Eye (tissue), 1 donor: ENCODE data around the gene HINFP.
A peak's percentile ranks its signal among the peaks of the same experiment; 100 is the strongest.
"Not testable (repeated sequence)": the region's sequence is repeated elsewhere in the genome, so short reads cannot be mapped to it uniquely, and the experiment has no call there.

ENCODE experiments used
- DNase-seq: peaks from one replicate; pipeline ENCODE4 v3.0.0-alpha.2; 2015

Gene HINFP

DNA sequence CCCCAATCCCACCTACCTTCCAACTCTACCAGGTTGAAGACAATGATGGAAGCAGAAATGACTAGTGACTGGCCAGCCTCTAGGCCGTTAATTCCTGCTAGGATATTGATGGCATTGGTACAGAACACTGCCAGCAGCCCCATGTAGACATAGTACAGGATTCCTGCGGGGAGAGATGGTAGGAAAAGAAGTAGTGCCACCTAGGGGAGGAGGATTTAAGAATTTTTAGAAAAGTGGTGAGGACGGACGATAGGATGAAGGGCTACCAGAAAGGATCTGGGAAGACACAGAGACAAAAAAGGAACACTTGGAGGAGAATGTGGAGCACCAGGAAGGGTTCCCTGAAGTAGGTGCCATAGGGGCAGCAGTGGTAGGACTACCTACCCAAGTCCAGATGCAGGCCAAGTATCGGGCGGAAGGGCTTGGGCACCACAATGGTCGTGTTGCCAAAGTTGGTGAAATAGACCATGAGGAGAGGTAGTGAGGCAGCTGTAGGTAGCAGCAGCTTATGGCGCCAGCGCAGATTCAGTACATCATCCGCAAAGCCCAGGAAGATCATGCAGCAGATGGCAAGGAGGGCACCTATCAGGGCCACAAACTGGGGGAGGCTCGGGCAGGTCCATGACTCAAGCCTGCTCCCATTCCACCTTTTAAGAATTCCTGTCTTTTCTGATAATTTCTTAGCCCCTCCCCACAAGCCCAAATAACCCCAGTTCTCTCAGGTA, 21.0 kb upstream of the HINFP start:
- peak; percentile 36 for DNase-seq

- no peak for DNase-seq
These were observed 20.2 kb upstream of the HINFP start for GRCh38 chr11:119100994-119101758.

GRCh38 chr11:119101759-119102423, 19.5 kb upstream of the HINFP start, which contains the start of gene DPAGT1:
TSS of gene DPAGT1 (minus strand) at chr11:119101853. CDS start at chr11:119101655, 198 bp downstream.
- peak; percentile 98 for DNase-seq

DNA sequence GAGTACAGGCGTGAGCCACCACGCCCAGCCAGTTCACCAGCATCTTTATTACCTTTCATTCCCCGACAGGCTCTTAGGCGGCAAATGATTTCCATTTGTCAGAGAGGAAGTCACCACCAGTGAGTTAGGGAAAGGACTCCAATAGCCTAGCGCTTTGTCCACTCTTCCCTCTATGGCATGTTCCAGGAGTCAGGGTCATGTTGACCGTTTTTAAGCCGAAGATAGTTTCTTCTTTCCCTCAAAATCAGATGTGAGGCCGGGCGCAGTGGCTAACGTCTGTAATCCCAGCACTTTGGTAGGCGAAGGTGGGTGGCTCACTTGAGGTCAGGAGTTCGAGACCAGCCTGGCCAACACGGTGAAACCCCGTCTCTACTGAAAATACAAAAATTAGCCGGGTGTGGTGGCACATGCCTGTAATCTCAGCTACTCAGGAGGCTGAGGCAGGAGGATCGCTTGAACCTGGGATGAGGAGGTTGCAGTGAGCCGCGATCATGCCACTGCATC, 18.2 kb upstream of the HINFP start:
- DNase-seq = not testable (repeated sequence)

- DNase-seq = peak; percentile 20
These were observed 17.6 kb upstream of the HINFP start for GRCh38 chr11:119103793-119104192.

GRCh38 chr11:119106564-119107537, 14.5 kb upstream of the HINFP start, which contains the start of gene C2CD2L:
TSS of gene C2CD2L (plus strand) at chr11:119107344. CDS start at chr11:119107742, 398 bp downstream.
- DNase-seq = peak; percentile 93

GRCh38 chr11:119107538-119108145, 13.7 kb upstream of the HINFP start:
- no peak for DNase-seq

- peak; percentile 60 for DNase-seq
These were observed 13.1 kb upstream of the HINFP start for GRCh38 chr11:119108146-119108856.

- no peak for DNase-seq
These were observed 12.5 kb upstream of the HINFP start for GRCh38 chr11:119108857-119109221.

- no peak for DNase-seq
These were observed 11.5 kb upstream of the HINFP start for GRCh38 chr11:119109843-119110242.

DNA sequence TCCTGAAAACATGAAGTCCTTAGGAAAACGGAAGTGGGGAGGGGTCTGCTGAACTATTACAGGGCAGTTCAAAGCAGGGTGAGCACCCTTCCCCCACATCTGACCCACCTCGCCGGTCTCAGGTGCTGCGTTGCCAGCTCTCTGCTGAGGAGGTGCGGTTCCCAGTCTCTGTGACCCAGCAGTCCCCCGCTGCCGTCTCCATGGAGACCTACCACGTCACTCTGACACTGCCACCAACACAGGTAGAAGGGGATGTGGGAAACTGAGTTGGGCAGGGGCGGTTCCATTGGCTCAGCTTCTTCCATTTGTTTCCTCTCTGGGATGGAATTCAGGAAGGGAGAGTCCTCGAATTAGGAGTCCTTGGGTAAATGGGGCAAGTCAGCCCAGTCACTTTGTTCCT, 10.9 kb upstream of the HINFP start:
- no peak for DNase-seq

GRCh38 chr11:119111361-119111925, 9.9 kb upstream of the HINFP start:
- no peak for DNase-seq

GRCh38 chr11:119112314-119113020, 8.9 kb upstream of the HINFP start:
- no peak for DNase-seq

- no peak for DNase-seq
These were observed 7.7 kb upstream of the HINFP start for GRCh38 chr11:119113716-119114115.

- no peak for DNase-seq
These were observed 7.0 kb upstream of the HINFP start for GRCh38 chr11:119114351-119114750.

GRCh38 chr11:119115484-119116234, 5.7 kb upstream of the HINFP start:
- DNase-seq = no peak

DNA sequence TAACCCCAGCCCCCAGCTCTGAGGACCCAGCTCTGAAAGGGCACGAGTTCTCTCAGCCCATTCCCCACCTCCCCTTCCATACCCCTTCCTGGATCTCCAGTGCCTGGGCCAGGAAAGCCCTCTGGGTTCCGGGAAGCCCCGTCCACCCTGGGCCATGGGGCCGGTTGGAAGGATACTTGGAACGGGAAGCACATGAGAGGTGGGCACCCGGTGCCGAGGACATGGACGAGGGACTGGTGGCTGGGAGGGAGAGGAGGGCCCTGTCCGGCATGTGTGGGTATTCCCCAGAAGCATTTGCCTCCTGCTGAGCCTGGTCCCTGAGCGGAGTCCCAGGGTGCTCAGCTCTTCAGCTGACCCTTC, 5.2 kb upstream of the HINFP start:
- DNase-seq = no peak

DNA sequence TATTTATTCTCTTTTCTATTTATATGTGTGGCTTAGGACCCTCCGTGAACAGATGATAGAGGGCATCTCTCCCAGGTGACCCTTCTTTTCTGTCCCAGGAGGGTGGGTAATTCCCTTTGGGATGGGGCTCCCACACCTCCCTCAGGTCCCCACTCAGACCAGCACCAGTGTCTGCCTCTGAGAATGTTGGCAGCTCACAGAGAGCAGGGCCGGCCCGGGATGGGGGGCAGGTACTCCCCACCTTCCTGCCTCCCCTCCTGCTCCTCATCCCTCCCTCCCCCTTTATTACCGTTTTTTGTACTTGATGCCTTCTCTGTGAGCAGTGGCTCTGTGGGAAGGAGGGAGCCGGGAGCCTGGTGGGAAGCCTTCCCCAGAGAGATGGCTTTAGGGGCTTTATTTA, 4.8 kb upstream of the HINFP start:
- DNase-seq = no peak

DNA sequence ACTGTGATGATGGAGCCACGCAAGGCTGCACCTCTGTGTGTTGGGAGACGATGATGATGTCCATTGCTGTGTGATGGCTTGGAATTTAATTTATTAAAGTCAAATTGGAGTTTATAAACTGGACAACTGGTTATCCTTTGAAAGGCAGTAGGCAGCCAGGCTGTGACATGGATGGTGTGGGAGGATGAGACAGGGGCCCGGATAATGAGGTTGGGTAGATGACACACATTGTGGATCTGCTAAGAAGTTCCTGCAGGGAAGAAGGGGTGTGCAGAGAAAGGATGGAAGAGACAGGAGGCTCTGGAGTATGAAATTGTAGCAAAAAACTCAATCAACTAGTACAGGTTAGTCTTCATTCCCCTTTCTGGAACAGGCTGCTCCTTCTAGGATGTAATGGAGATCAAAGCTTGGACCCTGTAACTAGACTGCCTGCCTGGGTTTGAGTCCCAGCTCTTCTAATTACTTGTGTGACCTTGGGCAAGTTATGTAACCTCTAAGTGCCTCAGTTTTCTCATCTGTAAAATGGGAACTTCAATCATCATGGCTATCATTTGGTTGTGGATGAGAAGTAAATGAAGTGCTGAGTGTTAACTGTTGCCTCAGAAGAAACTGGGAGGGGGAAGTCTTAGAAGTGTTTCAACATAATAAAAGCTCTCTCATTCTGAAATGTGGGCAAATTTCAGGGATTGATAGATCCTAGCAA, 4.2 kb upstream of the HINFP start:
- no peak for DNase-seq
